Stomach (tissue), 4 donors: Measurements from ENCODE around the gene FNDC3B.

Experiments used
- EP300 ChIP-seq: sonication (generic); formaldehyde crosslinking; IDR thresholded peaks from one replicate; pipeline ENCODE4 v1.6.1; 2017; ENCODE audit warnings: antibody characterized with exemption
- POLR2A ChIP-seq, 4 donors: fragments of 450-650 bp; IDR thresholded peaks; one replicate each; pipeline ENCODE4 v1.6.1; 2016; ENCODE audit warnings: antibody characterized with exemption in 4 of 4, control low read depth in 2 of 4, mild to moderate bottlenecking in 1 of 4, moderate library complexity in 1 of 4
- TF ChIP-seq, protein P1 (sequence below), 7 experiments: fragments of 450-650 bp in 4 of 7; fragments of 200-600 bp in 3 of 7; sonication (generic) in 3 of 7; IDR thresholded peaks; one replicate each; pipeline ENCODE4 v1.5.1; 2016 to 2019; ENCODE audit warnings: antibody characterized with exemption in 7 of 7, control low read depth in 2 of 7, mild to moderate bottlenecking in 1 of 7

DNA sequence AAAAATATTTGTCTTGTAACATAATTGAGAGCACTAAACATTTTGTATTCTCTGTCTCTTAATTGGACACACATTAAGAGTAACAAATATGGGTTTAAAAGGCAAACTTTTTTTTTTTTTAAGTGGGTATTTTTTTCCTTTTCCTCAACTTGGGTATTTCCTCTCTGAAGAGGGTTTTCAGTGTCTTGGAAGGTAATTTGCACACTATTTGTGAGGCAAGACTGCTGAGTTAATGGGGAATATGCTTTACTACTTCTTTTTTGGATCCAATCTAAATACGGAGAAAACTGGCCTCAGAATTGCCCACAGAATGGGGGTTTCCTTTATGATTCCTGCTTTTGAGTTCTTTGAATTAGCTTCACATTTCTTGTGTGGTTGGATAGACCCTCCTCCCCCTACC lies 105.2 kb downstream of the FNDC3B start:
- TF ChIP-seq POLR2A (IDR thresholded peaks at IDR 0.05) (no peak), EP300 (no peak)
- TF ChIP-seq, protein P1, sequence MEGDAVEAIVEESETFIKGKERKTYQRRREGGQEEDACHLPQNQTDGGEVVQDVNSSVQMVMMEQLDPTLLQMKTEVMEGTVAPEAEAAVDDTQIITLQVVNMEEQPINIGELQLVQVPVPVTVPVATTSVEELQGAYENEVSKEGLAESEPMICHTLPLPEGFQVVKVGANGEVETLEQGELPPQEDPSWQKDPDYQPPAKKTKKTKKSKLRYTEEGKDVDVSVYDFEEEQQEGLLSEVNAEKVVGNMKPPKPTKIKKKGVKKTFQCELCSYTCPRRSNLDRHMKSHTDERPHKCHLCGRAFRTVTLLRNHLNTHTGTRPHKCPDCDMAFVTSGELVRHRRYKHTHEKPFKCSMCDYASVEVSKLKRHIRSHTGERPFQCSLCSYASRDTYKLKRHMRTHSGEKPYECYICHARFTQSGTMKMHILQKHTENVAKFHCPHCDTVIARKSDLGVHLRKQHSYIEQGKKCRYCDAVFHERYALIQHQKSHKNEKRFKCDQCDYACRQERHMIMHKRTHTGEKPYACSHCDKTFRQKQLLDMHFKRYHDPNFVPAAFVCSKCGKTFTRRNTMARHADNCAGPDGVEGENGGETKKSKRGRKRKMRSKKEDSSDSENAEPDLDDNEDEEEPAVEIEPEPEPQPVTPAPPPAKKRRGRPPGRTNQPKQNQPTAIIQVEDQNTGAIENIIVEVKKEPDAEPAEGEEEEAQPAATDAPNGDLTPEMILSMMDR (IDR thresholded peaks at IDR 0.05): no peak
